Tongue (tissue), 2 donors: Measurements from ENCODE around the gene PKIG. TPM values are rescaled to one million over a fixed set of nuclear protein-coding genes. Genes with fewer than 3 reads are reported as not detected.

Experiments
- DNase-seq: peaks from one replicate; pipeline ENCODE4 v3.0.0-alpha.2; 2015
- total RNA-seq: library from RNA; depleted of rRNA; stranded (reverse); fragments of >200 nt; gene quantifications from one replicate; pipeline ENCODE4 v1.2.3, GENCODE V29; 2014

The PKIG gene
- total RNA-seq, 1 donor from 2014 or later = 42.5 TPM

DNA sequence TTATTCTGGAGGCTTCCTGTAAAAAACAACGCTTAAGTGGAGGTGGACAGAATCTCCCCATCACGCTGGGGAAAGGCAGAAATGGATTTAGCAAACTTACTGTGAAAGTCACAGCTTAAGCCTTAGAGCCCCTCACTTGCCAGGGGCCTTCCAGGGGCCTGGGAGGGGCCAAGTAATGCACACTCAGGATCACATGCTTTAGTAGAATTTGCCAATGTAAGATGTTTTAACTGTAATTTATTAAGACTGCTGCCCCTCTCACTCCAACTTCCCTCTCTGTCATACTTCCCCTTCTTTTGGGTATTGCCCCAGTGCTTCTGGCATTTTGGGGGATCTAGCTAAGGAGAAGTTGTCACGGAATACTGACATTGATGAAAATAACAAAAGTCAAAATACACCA, 81.8 kb downstream of the PKIG start:
- no peak for DNase-seq

DNA sequence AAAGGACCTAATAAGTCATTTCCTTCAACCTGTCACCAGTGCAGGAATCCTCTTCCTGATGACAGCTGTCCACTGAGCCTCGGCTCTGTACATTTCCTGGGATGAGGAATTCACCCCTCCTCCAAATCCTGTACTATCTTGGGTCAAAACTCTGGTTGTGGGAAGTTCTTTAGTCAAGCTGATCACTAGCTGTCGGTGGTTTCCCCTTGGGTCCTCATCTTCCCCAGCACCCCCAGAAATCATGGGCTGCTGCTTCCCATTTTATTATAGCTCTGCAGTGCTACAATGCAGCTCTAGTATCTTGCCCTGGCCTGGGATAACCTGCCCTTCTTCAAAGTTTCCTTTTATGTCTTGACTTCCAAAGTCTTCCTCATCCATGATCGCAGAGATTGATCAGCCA, 83.7 kb downstream of the PKIG start:
- no peak for DNase-seq

Other genes starting within 250 kb of the PKIG start
- not detected for gene R3HDML, start 245.5 kb upstream of the PKIG start, total RNA-seq
- not detected for gene HNF4A, start 226.9 kb upstream of the PKIG start, total RNA-seq
- 4.5 TPM for gene TTPAL, start 106.7 kb upstream of the PKIG start, total RNA-seq
- 42.9 TPM for gene SERINC3, start 60.5 kb upstream of the PKIG start, total RNA-seq
- 7.3 TPM for gene ADA, start 69.1 kb downstream of the PKIG start, total RNA-seq
- 0.62 TPM for gene CCN5, start 132.8 kb downstream of the PKIG start, total RNA-seq
- gene KCNK15, start 163.3 kb downstream of the PKIG start, total RNA-seq = 0.41 TPM
- gene RIMS4, start 228.0 kb downstream of the PKIG start, total RNA-seq = 3.7 TPM